Activated naive CD8-positive, alpha-beta T cell (primary cell): Measurements from ENCODE around the gene OR6J1.
"Not testable (repeated sequence)": the region's sequence is repeated elsewhere in the genome, so short reads cannot be mapped to it uniquely, and the experiment has no call there.

Experiments
- H3K27ac Mint-ChIP-seq: one replicate; pipeline ENCODE4 v1.8.0; 2021; ENCODE audit warnings: mixed read lengths
- H3K27me3 Mint-ChIP-seq: one replicate; pipeline ENCODE4 v1.8.0; 2021; ENCODE audit warnings: mixed read lengths
- H3K36me3 Mint-ChIP-seq: one replicate; pipeline ENCODE4 v1.8.0; 2021; ENCODE audit warnings: mixed read lengths
- H3K4me1 Mint-ChIP-seq: one replicate; pipeline ENCODE4 v1.8.0; 2021; ENCODE audit warnings: low read depth, mixed read lengths
- H3K4me3 Mint-ChIP-seq: one replicate; pipeline ENCODE4 v1.8.0; 2021; ENCODE audit warnings: mild to moderate bottlenecking, mixed read lengths
- H3K9me3 Mint-ChIP-seq: one replicate; pipeline ENCODE4 v1.8.0; 2021; ENCODE audit warnings: low read depth, mixed read lengths

Gene OR6J1

GRCh38 chr14:22634233-22634900 is 9.8 kb downstream of the OR6J1 start:
- Mint-ChIP-seq H3K36me3 (peaks cover 11% of the 10 kb centered on the region), H3K9me3 (peaks cover 11% of the 10 kb centered on the region), H3K4me1 (no peaks in the 10 kb centered on the region), H3K27ac (no peak overlapping the region), H3K27me3 (peaks cover 3% of the 10 kb centered on the region), H3K4me3 (no peak overlapping the region)

DNA sequence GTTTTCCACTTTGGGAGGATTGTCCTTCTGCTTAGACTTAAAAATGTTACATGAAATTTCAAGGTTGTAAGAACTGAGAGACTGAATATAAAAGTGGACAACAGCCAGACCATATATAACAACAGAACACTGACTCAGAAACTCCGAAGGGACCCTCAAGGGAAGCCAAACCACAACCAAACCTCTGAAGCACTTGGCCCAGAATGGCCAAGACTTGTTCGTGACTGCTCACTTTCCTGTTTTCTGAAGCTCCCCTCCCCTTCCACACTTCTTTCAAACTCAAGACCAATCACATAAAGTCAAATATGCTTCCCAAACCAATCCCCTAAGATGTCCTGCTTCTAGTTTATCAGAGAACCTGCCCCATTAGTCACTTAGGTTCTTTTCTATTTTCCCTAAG is 13.7 kb downstream of the OR6J1 start:
- H3K9me3 Mint-ChIP-seq, result peaks cover 11% of the 10 kb centered on the region
- no peak overlapping the region for H3K27ac Mint-ChIP-seq
- no peaks in the 10 kb centered on the region for H3K4me1 Mint-ChIP-seq
- H3K36me3 Mint-ChIP-seq, result peaks cover 11% of the 10 kb centered on the region
- peaks cover 5% of the 10 kb centered on the region for H3K27me3 Mint-ChIP-seq
- no peak overlapping the region for H3K4me3 Mint-ChIP-seq

DNA sequence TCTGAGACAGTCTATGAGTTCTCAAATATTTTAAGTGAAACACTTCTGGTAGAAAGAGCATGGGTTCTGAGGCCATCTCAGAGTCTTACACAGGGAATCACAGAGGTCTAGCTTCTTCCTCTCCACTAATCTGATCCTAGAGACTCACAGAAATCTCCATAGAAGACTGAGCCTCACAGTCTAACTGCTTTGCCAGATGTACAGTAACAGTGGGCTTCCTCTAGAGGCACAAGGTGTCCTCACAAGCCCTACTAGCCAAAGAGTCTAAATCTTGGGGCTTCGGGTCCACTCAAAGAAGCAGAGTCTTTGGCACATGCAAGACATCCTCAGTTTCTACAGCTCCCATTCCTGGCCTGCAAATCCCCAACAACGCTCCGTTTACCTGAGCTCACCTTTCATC is 14.1 kb downstream of the OR6J1 start:
- Mint-ChIP-seq H3K9me3 (peaks cover 11% of the 10 kb centered on the region), H3K36me3 (peaks cover 11% of the 10 kb centered on the region), H3K4me3 (no peak overlapping the region), H3K27ac (no peak overlapping the region), H3K27me3 (peaks cover 5% of the 10 kb centered on the region), H3K4me1 (no peaks in the 10 kb centered on the region)

- Mint-ChIP-seq H3K4me1 (no peaks in the 10 kb centered on the region), H3K27me3 (peaks cover 5% of the 10 kb centered on the region), H3K9me3 (peaks cover 11% of the 10 kb centered on the region), H3K4me3 (no peak overlapping the region), H3K27ac (no peak overlapping the region), H3K36me3 (peaks cover 11% of the 10 kb centered on the region)
Observed at GRCh38 chr14:22629361-22629760, 14.8 kb downstream of the OR6J1 start.

DNA sequence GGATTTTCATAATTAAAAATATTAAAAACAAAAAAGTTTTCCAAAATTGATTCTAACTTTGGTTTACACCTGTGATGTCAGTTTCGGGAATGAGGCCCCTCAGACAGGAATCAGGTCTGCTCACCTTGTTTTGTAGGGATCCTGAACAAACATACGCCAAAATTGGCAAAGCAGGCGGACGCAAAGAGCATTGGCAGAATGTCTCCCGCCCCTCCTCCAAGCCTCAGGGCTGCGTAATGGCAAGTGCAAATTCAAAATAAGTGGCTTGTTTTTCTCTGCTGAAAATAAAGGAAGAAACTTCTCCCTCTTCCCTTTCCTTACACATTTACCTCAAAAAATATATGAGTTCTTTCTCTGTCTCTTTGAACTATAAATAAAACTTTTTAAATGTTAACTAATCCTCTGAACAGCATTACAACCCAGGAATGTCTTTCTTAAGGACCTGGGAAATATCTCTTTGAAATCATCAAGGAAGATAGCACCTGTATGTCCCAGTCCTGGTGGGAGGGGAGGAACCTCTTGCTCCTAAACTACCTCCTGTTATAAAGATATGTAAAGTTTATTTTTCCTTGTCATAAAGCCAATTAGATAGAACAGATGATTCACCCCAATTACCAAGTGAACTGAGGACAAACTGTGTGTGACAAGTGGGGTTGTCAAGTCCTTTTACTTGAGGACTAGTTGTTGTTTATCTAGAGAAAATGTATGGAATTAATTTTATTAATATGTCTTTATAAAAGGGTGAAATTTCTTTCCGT is 16.5 kb downstream of the OR6J1 start:
- Mint-ChIP-seq H3K9me3 (peaks cover 11% of the 10 kb centered on the region), H3K4me1 (no peaks in the 10 kb centered on the region), H3K27ac (no peak overlapping the region), H3K27me3 (peaks cover 5% of the 10 kb centered on the region), H3K36me3 (peaks cover 8% of the 10 kb centered on the region), H3K4me3 (no peak overlapping the region)

DNA sequence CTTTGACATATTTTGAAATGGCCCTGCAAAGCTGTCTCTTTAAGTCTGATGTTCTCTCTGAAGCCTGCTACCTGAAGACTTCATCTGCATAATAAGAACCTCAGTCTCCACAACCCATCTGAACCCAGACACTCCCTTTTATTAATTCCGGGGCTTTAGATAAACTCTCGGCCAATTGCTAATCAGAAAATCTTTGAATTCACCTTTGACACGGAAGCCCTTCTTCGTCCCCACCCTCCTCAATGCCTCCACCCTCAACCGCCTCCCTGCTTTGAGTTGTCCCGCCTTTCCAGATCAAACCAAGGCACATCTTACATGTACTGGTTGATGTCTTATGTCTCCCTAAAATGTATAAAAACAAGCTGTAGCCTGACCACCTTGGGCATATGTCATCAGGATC is 17.6 kb downstream of the OR6J1 start:
- Mint-ChIP-seq H3K9me3 (peaks cover 11% of the 10 kb centered on the region), H3K27me3 (peaks cover 5% of the 10 kb centered on the region), H3K36me3 (peaks cover 8% of the 10 kb centered on the region), H3K27ac (no peak overlapping the region), H3K4me3 (no peak overlapping the region), H3K4me1 (no peaks in the 10 kb centered on the region)

DNA sequence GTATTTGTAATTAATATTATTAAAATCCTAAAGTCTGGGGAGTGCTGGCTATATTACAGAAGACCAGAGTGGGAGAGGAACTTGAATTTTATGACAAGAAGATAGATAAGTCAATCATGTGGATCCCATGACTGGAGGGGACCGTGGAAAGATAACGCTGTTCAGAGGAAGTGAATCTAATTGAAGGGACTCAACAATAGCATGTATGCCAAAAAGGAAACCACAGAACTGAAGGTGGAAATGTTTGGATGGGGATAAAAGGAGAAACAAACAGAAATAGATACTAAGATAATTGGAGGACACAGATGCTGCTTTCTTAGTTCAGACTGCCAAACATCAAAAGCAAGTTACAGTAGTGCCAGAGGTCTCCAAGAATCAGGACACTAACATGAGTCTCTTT is 21.1 kb downstream of the OR6J1 start:
- no peak overlapping the region for H3K4me3 Mint-ChIP-seq
- H3K27me3 Mint-ChIP-seq, result no peaks in the 10 kb centered on the region
- H3K27ac Mint-ChIP-seq, result no peak overlapping the region
- no peaks in the 10 kb centered on the region for H3K4me1 Mint-ChIP-seq
- no peaks in the 10 kb centered on the region for H3K36me3 Mint-ChIP-seq
- H3K9me3 Mint-ChIP-seq, result no peaks in the 10 kb centered on the region

DNA sequence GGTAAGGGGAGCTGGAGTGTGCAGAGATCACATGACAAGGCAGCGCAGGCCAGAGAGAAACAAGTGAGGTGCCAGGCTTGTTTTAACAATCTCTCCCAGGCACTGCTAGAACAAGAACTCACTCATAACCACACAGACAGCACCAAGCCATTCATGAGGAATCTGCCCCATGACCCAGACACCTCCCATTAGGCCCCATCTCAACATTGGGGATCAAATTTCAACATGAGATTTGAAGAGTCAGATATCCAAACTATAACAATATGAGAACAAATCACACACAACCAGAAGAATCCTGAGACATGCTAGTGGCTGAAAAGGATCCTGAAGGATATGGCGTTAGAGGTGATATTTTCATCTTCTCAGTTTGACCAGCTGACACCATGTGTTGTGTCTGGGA is 21.9 kb downstream of the OR6J1 start:
- Mint-ChIP-seq H3K36me3 (no peaks in the 10 kb centered on the region), H3K9me3 (no peaks in the 10 kb centered on the region), H3K4me1 (no peaks in the 10 kb centered on the region), H3K27me3 (no peaks in the 10 kb centered on the region), H3K4me3 (no peak overlapping the region), H3K27ac (no peak overlapping the region)

DNA sequence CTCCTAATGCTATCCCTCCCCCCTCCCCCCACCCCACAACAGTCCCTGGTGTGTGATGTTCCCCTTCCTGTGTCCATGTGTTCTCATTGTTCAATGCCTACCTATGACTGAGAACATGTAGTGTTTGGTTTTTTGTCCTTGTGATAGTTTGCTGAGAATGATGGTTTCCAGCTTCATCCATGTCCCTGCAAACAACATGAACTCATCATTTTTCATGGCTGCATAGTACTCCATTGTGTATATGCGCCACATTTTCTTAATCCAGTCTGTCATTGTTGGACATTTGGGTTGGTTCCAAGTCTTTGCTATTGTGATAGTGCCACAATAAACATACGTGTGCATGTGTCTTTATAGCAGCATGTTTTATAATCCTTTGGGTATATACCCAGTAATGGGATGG is 28.4 kb downstream of the OR6J1 start:
- not testable (repeated sequence) for H3K9me3 Mint-ChIP-seq, H3K27me3 Mint-ChIP-seq, H3K4me1 Mint-ChIP-seq, H3K36me3 Mint-ChIP-seq, H3K27ac Mint-ChIP-seq, H3K4me3 Mint-ChIP-seq

- H3K4me1 Mint-ChIP-seq, result no peaks in the 10 kb centered on the region
- H3K27ac Mint-ChIP-seq, result no peak overlapping the region
- H3K27me3 Mint-ChIP-seq, result no peaks in the 10 kb centered on the region
- peaks cover 9% of the 10 kb centered on the region for H3K36me3 Mint-ChIP-seq
- H3K4me3 Mint-ChIP-seq, result no peak overlapping the region
- H3K9me3 Mint-ChIP-seq, result no peaks in the 10 kb centered on the region
Observed at GRCh38 chr14:22614240-22614799, 29.8 kb downstream of the OR6J1 start.

- no peaks in the 10 kb centered on the region for H3K9me3 Mint-ChIP-seq
- H3K27ac Mint-ChIP-seq, result no peak overlapping the region
- H3K4me1 Mint-ChIP-seq, result no peaks in the 10 kb centered on the region
- no peak overlapping the region for H3K4me3 Mint-ChIP-seq
- H3K36me3 Mint-ChIP-seq, result peaks cover 9% of the 10 kb centered on the region
- H3K27me3 Mint-ChIP-seq, result no peaks in the 10 kb centered on the region
Observed at GRCh38 chr14:22613736-22614239, 30.4 kb downstream of the OR6J1 start.

DNA sequence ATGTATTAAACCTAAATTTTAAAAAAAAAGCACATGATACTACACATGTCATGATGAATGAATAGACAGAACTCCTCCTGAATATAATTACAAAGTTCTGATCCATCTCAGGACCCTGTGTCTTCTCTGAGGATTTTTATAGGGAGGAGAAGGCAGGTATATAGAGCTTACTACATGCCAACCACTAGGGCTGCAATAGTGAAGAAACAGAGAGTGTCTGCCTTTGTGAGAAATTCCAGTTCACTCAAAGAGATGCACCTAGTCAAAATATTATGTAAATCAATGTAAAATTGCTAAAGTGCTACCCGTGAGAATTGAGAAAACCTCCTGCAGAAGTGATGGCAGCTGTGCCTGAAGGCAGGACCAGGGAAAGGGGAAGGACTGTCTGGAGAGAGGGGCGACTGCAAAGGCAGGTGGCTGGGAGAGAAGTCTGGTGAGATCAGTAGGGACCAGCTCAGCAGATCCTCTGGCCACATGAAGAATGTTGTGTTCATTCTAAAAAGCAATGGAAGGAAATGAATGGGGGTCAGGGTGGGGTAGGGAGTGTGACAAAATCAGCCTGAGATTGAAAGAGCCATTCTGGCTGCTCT is 31.0 kb downstream of the OR6J1 start:
- Mint-ChIP-seq H3K27ac (no peak overlapping the region), H3K4me3 (no peak overlapping the region), H3K9me3 (no peaks in the 10 kb centered on the region), H3K36me3 (peaks cover 9% of the 10 kb centered on the region), H3K4me1 (no peaks in the 10 kb centered on the region), H3K27me3 (no peaks in the 10 kb centered on the region)

DNA sequence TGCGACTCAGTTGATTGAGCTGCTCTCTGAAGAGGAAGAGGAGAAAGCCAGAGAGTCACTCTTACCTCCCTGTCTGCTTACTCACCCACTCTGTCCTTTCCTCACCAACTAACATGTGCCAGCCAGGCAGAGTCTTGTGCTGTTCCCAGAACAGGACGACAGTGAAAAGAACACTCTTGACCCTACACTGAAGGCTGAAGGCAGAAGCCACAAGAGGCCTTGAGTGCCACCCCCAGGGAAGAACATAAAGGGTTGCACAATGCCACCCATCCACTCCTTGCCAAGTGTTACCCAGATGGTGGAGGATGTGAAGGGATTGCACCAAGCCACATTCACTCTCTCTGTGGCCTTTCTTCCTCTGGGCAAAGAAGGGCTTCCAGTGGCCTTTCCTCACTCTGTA is 33.2 kb downstream of the OR6J1 start:
- H3K4me1 Mint-ChIP-seq, result no peaks in the 10 kb centered on the region

GRCh38 chr14:22607291-22607690 is 36.9 kb downstream of the OR6J1 start:
- Mint-ChIP-seq H3K4me1 (no peaks in the 10 kb centered on the region), H3K36me3 (peaks cover 21% of the 10 kb centered on the region), H3K27ac (no peak overlapping the region), H3K27me3 (no peaks in the 10 kb centered on the region), H3K4me3 (no peak overlapping the region), H3K9me3 (no peaks in the 10 kb centered on the region)

More for the DNA sequence above, 33.2 kb downstream of the OR6J1 start:
- H3K27ac Mint-ChIP-seq, result no peak overlapping the region
- H3K27me3 Mint-ChIP-seq, result no peaks in the 10 kb centered on the region
- H3K4me3 Mint-ChIP-seq, result no peak overlapping the region
- H3K9me3 Mint-ChIP-seq, result no peaks in the 10 kb centered on the region
- peaks cover 13% of the 10 kb centered on the region for H3K36me3 Mint-ChIP-seq

DNA sequence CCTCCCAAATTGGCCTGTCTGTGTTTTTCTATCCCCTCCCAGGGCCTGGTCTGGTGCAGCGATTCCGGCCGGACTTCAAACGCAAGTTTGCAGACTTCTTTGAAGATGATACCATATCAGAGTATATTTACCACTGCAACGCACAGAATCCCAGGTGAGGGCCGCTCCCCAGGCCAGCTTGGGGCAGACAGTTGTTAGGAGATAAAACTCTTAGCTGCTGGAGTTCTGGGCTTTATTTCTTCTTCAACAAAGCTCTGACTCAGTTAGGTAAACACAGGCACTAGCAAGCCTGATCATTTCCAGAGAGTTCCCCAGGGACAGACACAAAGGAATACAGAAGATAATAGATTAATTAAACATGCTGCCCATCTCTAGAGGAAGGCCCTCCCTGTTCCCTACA is 37.8 kb downstream of the OR6J1 start:
- Mint-ChIP-seq H3K36me3 (peaks cover 26% of the 10 kb centered on the region), H3K4me1 (no peaks in the 10 kb centered on the region), H3K27me3 (no peaks in the 10 kb centered on the region), H3K27ac (no peak overlapping the region), H3K9me3 (no peaks in the 10 kb centered on the region), H3K4me3 (no peak overlapping the region)
